Measurements from ENCODE around the gene CPSF3.

DNA sequence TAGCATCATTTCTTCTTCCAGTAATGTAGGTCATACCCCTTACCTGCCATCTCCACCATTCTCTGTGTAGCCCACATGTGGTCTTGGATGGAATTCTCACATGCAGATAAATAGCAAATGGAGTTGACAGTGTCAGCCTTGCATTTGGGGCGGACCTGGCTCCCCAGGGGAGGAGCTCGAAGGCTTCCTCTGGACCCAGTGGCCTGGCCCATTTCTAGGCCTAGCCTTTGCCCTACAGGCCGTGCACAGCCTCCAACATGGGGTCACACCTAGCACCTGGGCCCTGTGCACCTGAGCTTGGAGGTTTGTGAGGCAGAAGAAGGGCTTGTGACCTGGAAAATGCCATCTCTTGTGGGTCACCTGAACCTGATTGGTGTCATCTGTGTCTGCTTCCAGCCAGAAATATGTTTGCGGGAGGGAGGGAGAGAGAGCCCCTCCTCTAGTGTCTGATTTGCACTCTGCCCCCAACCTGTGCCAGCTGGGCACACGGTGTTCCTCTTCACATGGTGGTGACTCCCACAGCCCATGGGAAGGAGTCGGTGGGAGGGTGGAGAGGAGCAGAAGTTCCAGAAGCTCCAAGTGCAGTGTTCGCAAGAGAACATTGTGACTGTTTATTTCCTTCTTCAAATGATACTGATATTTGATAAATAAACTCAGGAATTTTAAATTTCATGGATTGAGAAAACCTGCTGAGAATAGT lies 33.2 kb upstream of the CPSF3 start:
- no peak for TF ChIP-seq POLR2A (IDR thresholded peaks at IDR 0.05; ENCODE audit: low read depth, low read length)
- TF ChIP-seq, protein P1, sequence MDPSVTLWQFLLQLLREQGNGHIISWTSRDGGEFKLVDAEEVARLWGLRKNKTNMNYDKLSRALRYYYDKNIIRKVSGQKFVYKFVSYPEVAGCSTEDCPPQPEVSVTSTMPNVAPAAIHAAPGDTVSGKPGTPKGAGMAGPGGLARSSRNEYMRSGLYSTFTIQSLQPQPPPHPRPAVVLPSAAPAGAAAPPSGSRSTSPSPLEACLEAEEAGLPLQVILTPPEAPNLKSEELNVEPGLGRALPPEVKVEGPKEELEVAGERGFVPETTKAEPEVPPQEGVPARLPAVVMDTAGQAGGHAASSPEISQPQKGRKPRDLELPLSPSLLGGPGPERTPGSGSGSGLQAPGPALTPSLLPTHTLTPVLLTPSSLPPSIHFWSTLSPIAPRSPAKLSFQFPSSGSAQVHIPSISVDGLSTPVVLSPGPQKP (IDR thresholded peaks at IDR 0.05; ENCODE audit: borderline replicate concordance, low read depth, low read length), result no peak
- TF ChIP-seq, protein P2, sequence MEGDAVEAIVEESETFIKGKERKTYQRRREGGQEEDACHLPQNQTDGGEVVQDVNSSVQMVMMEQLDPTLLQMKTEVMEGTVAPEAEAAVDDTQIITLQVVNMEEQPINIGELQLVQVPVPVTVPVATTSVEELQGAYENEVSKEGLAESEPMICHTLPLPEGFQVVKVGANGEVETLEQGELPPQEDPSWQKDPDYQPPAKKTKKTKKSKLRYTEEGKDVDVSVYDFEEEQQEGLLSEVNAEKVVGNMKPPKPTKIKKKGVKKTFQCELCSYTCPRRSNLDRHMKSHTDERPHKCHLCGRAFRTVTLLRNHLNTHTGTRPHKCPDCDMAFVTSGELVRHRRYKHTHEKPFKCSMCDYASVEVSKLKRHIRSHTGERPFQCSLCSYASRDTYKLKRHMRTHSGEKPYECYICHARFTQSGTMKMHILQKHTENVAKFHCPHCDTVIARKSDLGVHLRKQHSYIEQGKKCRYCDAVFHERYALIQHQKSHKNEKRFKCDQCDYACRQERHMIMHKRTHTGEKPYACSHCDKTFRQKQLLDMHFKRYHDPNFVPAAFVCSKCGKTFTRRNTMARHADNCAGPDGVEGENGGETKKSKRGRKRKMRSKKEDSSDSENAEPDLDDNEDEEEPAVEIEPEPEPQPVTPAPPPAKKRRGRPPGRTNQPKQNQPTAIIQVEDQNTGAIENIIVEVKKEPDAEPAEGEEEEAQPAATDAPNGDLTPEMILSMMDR (conservative IDR thresholded peaks at IDR 0.05; ENCODE audit: low read depth, low read length), result no peak
- no peak for TF ChIP-seq CHD1 (IDR thresholded peaks at IDR 0.05; ENCODE audit: low read depth, low read length)
- no peak for TF ChIP-seq SMC3 (IDR thresholded peaks at IDR 0.05; ENCODE audit: low read depth, low read length)
- TF ChIP-seq FOS (IDR thresholded peaks at IDR 0.05; ENCODE audit: low read depth, low read length), result no peak
- no peak for TF ChIP-seq MAZ (IDR thresholded peaks at IDR 0.05; ENCODE audit: borderline replicate concordance, low read depth, low read length)
- TF ChIP-seq CEBPB (IDR thresholded peaks at IDR 0.05; ENCODE audit: low read depth, low read length), result no peak
- no peak for TF ChIP-seq RAD21 (IDR thresholded peaks at IDR 0.05; ENCODE audit: low read length)
- TF ChIP-seq MAFK (IDR thresholded peaks at IDR 0.05; ENCODE audit: low read depth, low read length), result no peak
- no peak for TF ChIP-seq RFX5 (IDR thresholded peaks at IDR 0.05; ENCODE audit: low read depth, low read length)
- TF ChIP-seq, protein P3, sequence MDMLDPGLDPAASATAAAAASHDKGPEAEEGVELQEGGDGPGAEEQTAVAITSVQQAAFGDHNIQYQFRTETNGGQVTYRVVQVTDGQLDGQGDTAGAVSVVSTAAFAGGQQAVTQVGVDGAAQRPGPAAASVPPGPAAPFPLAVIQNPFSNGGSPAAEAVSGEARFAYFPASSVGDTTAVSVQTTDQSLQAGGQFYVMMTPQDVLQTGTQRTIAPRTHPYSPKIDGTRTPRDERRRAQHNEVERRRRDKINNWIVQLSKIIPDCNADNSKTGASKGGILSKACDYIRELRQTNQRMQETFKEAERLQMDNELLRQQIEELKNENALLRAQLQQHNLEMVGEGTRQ (IDR thresholded peaks at IDR 0.05; ENCODE audit: low read depth, low read length), result no peak
- TF ChIP-seq BHLHE40 (IDR thresholded peaks at IDR 0.05; ENCODE audit: low read depth, low read length), result no peak

Measured in IMR-90 (cell line).